ENCODE results near the gene CEACAM6.
A peak's percentile ranks its signal among the peaks of the same experiment; 100 is the strongest.
"Not testable (repeated sequence)": the region's sequence is repeated elsewhere in the genome, so short reads cannot be mapped to it uniquely, and the experiment has no call there.

CEACAM6 gene

GRCh38 chr19:41755328-41755913, at the start of gene CEACAM6:
Gene CEACAM6 (plus strand): TSS chr19:41755530. CDS start chr19:41755639, 109 bp downstream.
- in situ Hi-C loops (cut with MboI; ENCODE audit: low pct_unique_long_range_greater_than_20kb, low sequenced_read_pairs) = no loop called here
- DNase-seq = no peak

DNA sequence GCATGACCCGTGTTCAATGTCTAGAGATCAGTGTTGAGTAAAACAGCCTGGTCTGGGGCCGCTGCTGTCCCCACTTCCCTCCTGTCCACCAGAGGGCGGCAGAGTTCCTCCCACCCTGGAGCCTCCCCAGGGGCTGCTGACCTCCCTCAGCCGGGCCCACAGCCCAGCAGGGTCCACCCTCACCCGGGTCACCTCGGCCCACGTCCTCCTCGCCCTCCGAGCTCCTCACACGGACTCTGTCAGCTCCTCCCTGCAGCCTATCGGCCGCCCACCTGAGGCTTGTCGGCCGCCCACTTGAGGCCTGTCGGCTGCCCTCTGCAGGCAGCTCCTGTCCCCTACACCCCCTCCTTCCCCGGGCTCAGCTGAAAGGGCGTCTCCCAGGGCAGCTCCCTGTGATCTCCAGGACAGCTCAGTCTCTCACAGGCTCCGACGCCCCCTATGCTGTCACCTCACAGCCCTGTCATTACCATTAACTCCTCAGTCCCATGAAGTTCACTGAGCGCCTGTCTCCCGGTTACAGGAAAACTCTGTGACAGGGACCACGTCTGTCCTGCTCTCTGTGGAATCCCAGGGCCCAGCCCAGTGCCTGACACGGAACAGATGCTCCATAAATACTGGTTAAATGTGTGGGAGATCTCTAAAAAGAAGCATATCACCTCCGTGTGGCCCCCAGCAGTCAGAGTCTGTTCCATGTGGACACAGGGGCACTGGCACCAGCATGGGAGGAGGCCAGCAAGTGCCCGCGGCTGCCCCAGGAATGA, 48.4 kb upstream of the CEACAM6 start:
- in situ Hi-C loops (cut with MboI; ENCODE audit: low pct_unique_long_range_greater_than_20kb, low sequenced_read_pairs) = no loop called here
- DNase-seq = peak; percentile 86

DNA sequence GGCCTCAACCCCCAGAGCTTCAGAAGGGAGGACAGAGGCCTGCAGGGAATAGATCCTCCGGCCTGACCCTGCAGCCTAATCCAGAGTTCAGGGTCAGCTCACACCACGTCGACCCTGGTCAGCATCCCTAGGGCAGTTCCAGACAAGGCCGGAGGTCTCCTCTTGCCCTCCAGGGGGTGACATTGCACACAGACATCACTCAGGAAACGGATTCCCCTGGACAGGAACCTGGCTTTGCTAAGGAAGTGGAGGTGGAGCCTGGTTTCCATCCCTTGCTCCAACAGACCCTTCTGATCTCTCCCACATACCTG, 47.9 kb upstream of the CEACAM6 start:
- no peak for DNase-seq
- in situ Hi-C loops (cut with MboI; ENCODE audit: low pct_unique_long_range_greater_than_20kb, low sequenced_read_pairs) = no loop called here

DNA sequence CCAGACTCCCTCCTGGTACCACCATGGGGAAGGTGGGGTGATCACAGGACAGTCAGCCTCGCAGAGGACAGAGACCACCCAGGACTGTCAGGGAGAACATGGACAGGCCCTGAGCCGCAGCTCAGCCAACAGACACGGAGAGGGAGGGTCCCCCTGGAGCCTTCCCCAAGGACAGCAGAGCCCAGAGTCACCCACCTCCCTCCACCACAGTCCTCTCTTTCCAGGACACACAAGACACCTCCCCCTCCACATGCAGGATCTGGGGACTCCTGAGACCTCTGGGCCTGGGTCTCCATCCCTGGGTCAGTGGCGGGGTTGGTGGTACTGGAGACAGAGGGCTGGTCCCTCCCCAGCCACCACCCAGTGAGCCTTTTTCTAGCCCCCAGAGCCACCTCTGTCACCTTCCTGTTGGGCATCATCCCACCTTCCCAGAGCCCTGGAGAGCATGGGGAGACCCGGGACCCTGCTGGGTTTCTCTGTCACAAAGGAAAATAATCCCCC, 47.4 kb upstream of the CEACAM6 start:
- in situ Hi-C loops (cut with MboI; ENCODE audit: low pct_unique_long_range_greater_than_20kb, low sequenced_read_pairs) = no loop called here

DNA sequence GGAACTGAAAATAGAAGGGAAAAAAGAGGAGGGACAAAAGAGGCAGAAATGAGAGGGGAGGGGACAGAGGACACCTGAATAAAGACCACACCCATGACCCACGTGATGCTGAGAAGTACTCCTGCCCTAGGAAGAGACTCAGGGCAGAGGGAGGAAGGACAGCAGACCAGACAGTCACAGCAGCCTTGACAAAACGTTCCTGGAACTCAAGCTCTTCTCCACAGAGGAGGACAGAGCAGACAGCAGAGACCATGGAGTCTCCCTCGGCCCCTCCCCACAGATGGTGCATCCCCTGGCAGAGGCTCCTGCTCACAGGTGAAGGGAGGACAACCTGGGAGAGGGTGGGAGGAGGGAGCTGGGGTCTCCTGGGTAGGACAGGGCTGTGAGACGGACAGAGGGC, 46.8 kb upstream of the CEACAM6 start, which contains the start of gene CEACAM5:
TSS of gene CEACAM5 (plus strand) at position 146 of the 400 bp plus-strand sequence. CDS start at position 252, 106 bp downstream.
- in situ Hi-C loops (cut with MboI; ENCODE audit: low pct_unique_long_range_greater_than_20kb, low sequenced_read_pairs) = no loop called here
- no peak for DNase-seq

More for the DNA sequence above, 47.4 kb upstream of the CEACAM6 start:
- DNase-seq = no peak

GRCh38 chr19:41709516-41709915, 45.8 kb upstream of the CEACAM6 start:
- in situ Hi-C loops (cut with MboI; ENCODE audit: low pct_unique_long_range_greater_than_20kb, low sequenced_read_pairs); DNase-seq: not testable (repeated sequence)

GRCh38 chr19:41709951-41710645, 45.2 kb upstream of the CEACAM6 start:
- in situ Hi-C loops (cut with MboI; ENCODE audit: low pct_unique_long_range_greater_than_20kb, low sequenced_read_pairs) = no loop called here
- DNase-seq = no peak

GRCh38 chr19:41711376-41712261, 43.7 kb upstream of the CEACAM6 start:
- in situ Hi-C loops (cut with MboI; ENCODE audit: low pct_unique_long_range_greater_than_20kb, low sequenced_read_pairs) = no loop called here
- no peak for DNase-seq

- in situ Hi-C loops (cut with MboI; ENCODE audit: low pct_unique_long_range_greater_than_20kb, low sequenced_read_pairs) = no loop called here
- no peak for DNase-seq
Observed at GRCh38 chr19:41714598-41714997, 40.7 kb upstream of the CEACAM6 start.

DNA sequence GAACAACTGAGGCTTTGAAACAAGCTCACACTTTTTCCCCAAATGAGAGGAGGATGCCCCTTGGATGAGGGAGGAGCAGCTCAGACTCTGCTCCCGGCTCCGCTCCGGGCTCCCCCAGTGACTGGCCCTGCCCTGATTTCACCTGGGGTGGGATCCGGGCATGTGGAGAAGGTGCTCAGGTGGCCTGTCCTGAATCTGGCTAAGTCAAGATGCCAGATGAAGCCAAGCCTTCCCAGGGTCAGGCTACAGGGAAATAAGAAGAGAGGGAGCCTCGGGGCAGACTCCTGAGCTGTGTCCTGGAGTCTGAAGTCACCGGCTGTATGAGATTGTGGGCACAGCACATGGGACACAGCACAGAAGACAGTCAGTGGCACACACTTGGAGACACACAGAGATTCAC, 36.6 kb upstream of the CEACAM6 start:
- no peak for DNase-seq
- in situ Hi-C loops (cut with MboI; ENCODE audit: low pct_unique_long_range_greater_than_20kb, low sequenced_read_pairs) = no loop called here

GRCh38 chr19:41720103-41720502, 35.2 kb upstream of the CEACAM6 start:
- in situ Hi-C loops (cut with MboI; ENCODE audit: low pct_unique_long_range_greater_than_20kb, low sequenced_read_pairs) = no loop called here
- no peak for DNase-seq

GRCh38 chr19:41726493-41726892, 28.8 kb upstream of the CEACAM6 start:
- in situ Hi-C loops (cut with MboI; ENCODE audit: low pct_unique_long_range_greater_than_20kb, low sequenced_read_pairs) = no loop called here

GRCh38 chr19:41734156-41734555, 21.2 kb upstream of the CEACAM6 start:
- DNase-seq = no peak
- in situ Hi-C loops (cut with MboI; ENCODE audit: low pct_unique_long_range_greater_than_20kb, low sequenced_read_pairs) = no loop called here

More at GRCh38 chr19:41726493-41726892, 28.8 kb upstream of the CEACAM6 start:
- DNase-seq = no peak

- DNase-seq = no peak
- in situ Hi-C loops (cut with MboI; ENCODE audit: low pct_unique_long_range_greater_than_20kb, low sequenced_read_pairs) = no loop called here
Observed at GRCh38 chr19:41734585-41734984, 20.7 kb upstream of the CEACAM6 start.

DNA sequence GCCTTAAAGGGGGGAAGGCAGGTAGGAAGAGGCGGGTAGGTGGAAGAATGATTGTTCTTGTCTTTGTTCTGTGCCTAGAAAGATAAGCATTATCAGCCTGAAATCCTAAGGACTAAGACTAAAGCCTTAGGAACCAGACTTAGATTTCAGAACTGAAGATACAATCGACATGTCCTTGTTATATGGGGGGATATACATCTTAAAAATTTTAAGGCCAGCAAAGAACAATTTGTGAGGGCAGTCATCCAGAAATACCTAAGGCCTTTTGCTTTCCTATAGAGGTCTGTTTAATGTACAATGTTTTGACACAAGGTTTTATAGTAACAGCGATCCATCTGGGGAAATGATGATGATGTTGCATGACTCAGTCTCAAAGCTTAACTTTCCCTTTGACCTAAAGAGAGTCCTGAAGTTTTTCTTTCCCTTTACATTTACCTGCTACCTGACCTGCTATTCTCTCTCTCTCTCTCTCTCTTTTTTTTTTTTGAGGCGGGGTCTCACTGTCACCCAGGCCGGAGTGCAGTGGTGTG, 20.2 kb upstream of the CEACAM6 start:
- DNase-seq = no peak
- in situ Hi-C loops (cut with MboI; ENCODE audit: low pct_unique_long_range_greater_than_20kb, low sequenced_read_pairs) = no loop called here

- in situ Hi-C loops (cut with MboI; ENCODE audit: low pct_unique_long_range_greater_than_20kb, low sequenced_read_pairs) = no loop called here
- no peak for DNase-seq
Observed at GRCh38 chr19:41739361-41739760, 16.0 kb upstream of the CEACAM6 start.

GRCh38 chr19:41740415-41741243, 14.7 kb upstream of the CEACAM6 start:
- in situ Hi-C loops (cut with MboI; ENCODE audit: low pct_unique_long_range_greater_than_20kb, low sequenced_read_pairs) = no loop called here
- no peak for DNase-seq

GRCh38 chr19:41741244-41741554, 14.1 kb upstream of the CEACAM6 start:
- no peak for DNase-seq
- in situ Hi-C loops (cut with MboI; ENCODE audit: low pct_unique_long_range_greater_than_20kb, low sequenced_read_pairs) = no loop called here

Data from KBM-7 (cell line).